Measurements from ENCODE around the gene FIGLA. TPM values are rescaled to one million over a fixed set of nuclear protein-coding genes. Genes with fewer than 3 reads are reported as not detected.

The FIGLA gene
- total RNA-seq, 1 experiment from 2014 or later: not detected

DNA sequence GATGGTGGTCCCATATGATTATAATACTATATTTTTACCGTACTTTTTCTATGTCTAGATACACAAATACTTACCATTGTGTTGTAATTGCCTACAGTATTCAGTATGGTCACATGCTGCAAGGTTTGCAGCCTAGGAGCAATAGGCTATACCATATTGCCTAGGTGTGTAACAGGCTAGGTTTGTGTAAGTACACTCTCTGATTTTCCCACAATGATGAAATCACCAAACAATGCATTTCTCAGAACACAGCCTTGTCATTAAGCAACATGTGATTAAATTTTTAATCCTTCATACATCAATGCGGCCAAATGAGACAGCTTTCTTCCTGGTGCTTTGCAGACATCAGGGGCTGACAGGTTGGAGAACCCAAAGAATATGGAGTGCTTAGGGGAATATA is 59.7 kb downstream of the FIGLA start:
- H3K79me2 ChIP-seq (ENCODE audit: insufficient read depth, low read length): peaks cover 57% of the 10 kb centered on the region; the same call in 1 of the 2 replicates
- H3K4me2 ChIP-seq (ENCODE audit: insufficient read depth, insufficient read length, low read length): no peak overlapping the region
- no peak for TF ChIP-seq CTCF (conservative IDR thresholded peaks at IDR 0.05)
- no peak overlapping the region for H3K14ac ChIP-seq (ENCODE audit: insufficient read depth, low read length)
- Mint-ChIP-seq H3K36me3 (ENCODE audit: insufficient read depth in 1 of 3, low read depth in 3 of 3) (peaks cover 0 to 13% (median 0%) of the 10 kb centered on the region in 3 experiments; a peak in 5 of 7 replicates), H3K27me3 (ENCODE audit: low read depth) (no peaks in the 10 kb centered on the region; the same call in 1 of the 2 replicates), H3K4me3 (0 out of 5 replicates have a peak overlapping the region, but pooled peaks of 1 of the 2 experiments have one; percentile 40), H3K9me3 (no peaks in the 10 kb centered on the region; a peak in 1 of 5 replicates), H3K4me1 (peaks cover 86 to 90% of the 10 kb centered on the region in 2 experiments), H3K27ac (peak overlapping the region in 2 of 3 experiments; percentile 72 to 79; a peak in 2 of 7 replicates)
- no peak for DNase-seq
- H3K4me1 ChIP-seq (ENCODE audit: insufficient read depth, low read length): peaks cover 56% of the 10 kb centered on the region
- no peaks in the 10 kb centered on the region for H4K20me1 ChIP-seq (ENCODE audit: control insufficient read depth, insufficient read depth, insufficient read length)
- H3K9me3 ChIP-seq (ENCODE audit: control insufficient read depth, low read depth, low read length): no peaks in the 10 kb centered on the region
- no peak overlapping the region for H4K8ac ChIP-seq (replicated peaks; ENCODE audit: insufficient read length, low read depth, low read length)
- no peak overlapping the region for H3K18ac ChIP-seq (ENCODE audit: insufficient read length, low read depth, low read length)
- peaks cover 3% of the 10 kb centered on the region for H3K23me2 ChIP-seq (ENCODE audit: insufficient read length, low read depth, low read length, poor library complexity, severe bottlenecking)
- H2BK12ac ChIP-seq (ENCODE audit: insufficient read length, low read depth, low read length): no peak overlapping the region
- no peak overlapping the region for H3K9ac ChIP-seq (ENCODE audit: extremely low read depth, insufficient read length, low read length)
- no peak overlapping the region for H3K27ac ChIP-seq (ENCODE audit: insufficient read length, low read depth, low read length)
- H3K27me3 ChIP-seq (ENCODE audit: insufficient read depth, low read length): no peaks in the 10 kb centered on the region
- no peak overlapping the region for H4K91ac ChIP-seq (ENCODE audit: insufficient read length, low read depth, low read length)
- no peak overlapping the region for H4K5ac ChIP-seq (ENCODE audit: insufficient read length, low read depth, low read length)
- no peak overlapping the region for H2AFZ ChIP-seq (ENCODE audit: low read length)
- no CpG with 5 or more reads among the region's 2 CpGs for WGBS (ENCODE audit: extremely low coverage, insufficient read length, low lambda C conversion rate)
- H3K4ac ChIP-seq (ENCODE audit: low read depth, low read length): no peak overlapping the region
- H2BK120ac ChIP-seq (ENCODE audit: low read depth, low read length, poor library complexity, severe bottlenecking): no peak overlapping the region
- no peak overlapping the region for H3K23ac ChIP-seq (ENCODE audit: insufficient read length, low read depth, low read length)
- no peak overlapping the region for H3T11ph ChIP-seq (ENCODE audit: low read length)
- H2BK5ac ChIP-seq (ENCODE audit: insufficient read length, low read length): no peak overlapping the region
- peaks cover 14% of the 10 kb centered on the region for H3K79me1 ChIP-seq (ENCODE audit: insufficient read depth, low read depth, low read length, poor library complexity, severe bottlenecking)
- H2BK15ac ChIP-seq (ENCODE audit: low read depth, low read length): no peak overlapping the region
- H2AK5ac ChIP-seq (ENCODE audit: insufficient read length, low read length): no peak overlapping the region
- no peak overlapping the region for H3K56ac ChIP-seq (ENCODE audit: insufficient read length, low read depth, low read length)
- no peak overlapping the region for H2BK20ac ChIP-seq (ENCODE audit: low read depth, low read length, poor library complexity, severe bottlenecking)

Measured in H9 (cell line).